GM23338 (cell line): Measurements from ENCODE around the gene RFFL. TPM values are rescaled to one million over a fixed set of nuclear protein-coding genes. Genes with fewer than 3 reads are reported as not detected.

Source experiments
- ATAC-seq: fragments of 200-7000 bp; cut with Tn5 transposase; 3 replicates; pipeline ENCODE4 v1.9.1; 2020
- DNase-seq: peaks from one replicate; pipeline ENCODE4 v3.0.0-alpha.2; 2015; ENCODE audit warnings: low spot score
- H2AFZ ChIP-seq: fragments of 200-600 bp; sonication (generic); 2 replicates; pipeline ENCODE4 v1.8.0; 2016; ENCODE audit warnings: antibody characterized with exemption, mild to moderate bottlenecking, moderate library complexity
- H3F3A ChIP-seq: fragments of 200-600 bp; sonication (generic); replicated peaks from 2 replicates; pipeline ENCODE4 v1.8.0; 2017; ENCODE audit warnings: antibody characterized with exemption, mixed run types, low read depth
- H3K27ac ChIP-seq: fragments of 200-600 bp; sonication (generic); 2 replicates; pipeline ENCODE4 v1.6.1; 2016; ENCODE audit warnings: low read depth
- H3K27me3 ChIP-seq: fragments of 200-600 bp; sonication (generic); 2 replicates; pipeline ENCODE4 v1.8.0; 2016; ENCODE audit warnings: mild to moderate bottlenecking, mixed run types, moderate library complexity; ENCODE audit not compliant: insufficient read depth
- H3K36me3 ChIP-seq: fragments of 200-600 bp; sonication (generic); 2 replicates; pipeline ENCODE4 v1.8.0; 2016; ENCODE audit warnings: mild to moderate bottlenecking; ENCODE audit not compliant: insufficient read depth
- H3K4me1 ChIP-seq: fragments of 200-600 bp; sonication (generic); 2 replicates; pipeline ENCODE4 v1.8.0; 2016; ENCODE audit warnings: mild to moderate bottlenecking, moderate library complexity; ENCODE audit not compliant: insufficient read depth
- H3K4me2 ChIP-seq: fragments of 200-600 bp; sonication (generic); 2 replicates; pipeline ENCODE4 v1.7.1; 2017; ENCODE audit warnings: mixed run types
- H3K4me3 ChIP-seq: fragments of 200-600 bp; sonication (generic); 2 replicates; pipeline ENCODE4 v1.6.1; 2016; ENCODE audit warnings: mixed run types
- H3K79me2 ChIP-seq: fragments of 200-600 bp; sonication (generic); replicated peaks from 2 replicates; pipeline ENCODE4 v1.8.0; 2017; ENCODE audit warnings: mild to moderate bottlenecking; ENCODE audit not compliant: insufficient read depth
- H3K9me2 ChIP-seq: fragments of 200-600 bp; sonication (generic); 2 replicates; pipeline ENCODE4 v1.8.0; 2017; ENCODE audit not compliant: insufficient read depth
- H4K20me1 ChIP-seq: fragments of 200-600 bp; sonication (generic); replicated peaks from 2 replicates; pipeline ENCODE4 v1.8.0; 2017; ENCODE audit warnings: mild to moderate bottlenecking; ENCODE audit not compliant: insufficient read depth
- H3K27ac Mint-ChIP-seq: 2 replicates; pipeline ENCODE4 v1.8.0; 2020; ENCODE audit warnings: inconsistent platforms, mild to moderate bottlenecking, moderate library complexity, mixed read lengths
- H3K27me3 Mint-ChIP-seq: 3 replicates; pipeline ENCODE4 v1.8.0; 2022; ENCODE audit warnings: low read depth, mild to moderate bottlenecking, moderate library complexity, mixed read lengths, inconsistent platforms; ENCODE audit not compliant: insufficient read depth, poor library complexity
- H3K36me3 Mint-ChIP-seq: 3 replicates; pipeline ENCODE4 v1.8.0; 2021; ENCODE audit warnings: low read depth, mild to moderate bottlenecking, inconsistent platforms, moderate library complexity, mixed read lengths
- H3K4me1 Mint-ChIP-seq: 3 replicates; pipeline ENCODE4 v1.8.0; 2020; ENCODE audit warnings: mild to moderate bottlenecking, inconsistent platforms, mixed read lengths
- H3K4me3 Mint-ChIP-seq: 3 replicates; pipeline ENCODE4 v1.8.0; 2021; ENCODE audit warnings: moderate library complexity, mild to moderate bottlenecking, inconsistent platforms, mixed read lengths
- H3K9me3 Mint-ChIP-seq: 3 replicates; pipeline ENCODE4 v1.8.0; 2020; ENCODE audit warnings: moderate library complexity, mild to moderate bottlenecking, inconsistent platforms, mixed read lengths
- CREB1 ChIP-seq: fragments of 250-450 bp; sonication (Bioruptor Pico); IDR thresholded peaks from 2 replicates; pipeline ENCODE4 v1.5.0; 2020; ENCODE audit warnings: low read depth, mild to moderate bottlenecking, moderate library complexity
- ETS1 ChIP-seq: IDR thresholded peaks from 2 replicates; pipeline ENCODE4 v1.6.1; 2016; ENCODE audit warnings: antibody characterized with exemption
- EZH2 ChIP-seq: fragments of 200-600 bp; sonication (generic); IDR thresholded peaks from one replicate; pipeline ENCODE4 v1.8.0; 2017; ENCODE audit warnings: antibody characterized with exemption, mild to moderate bottlenecking, low read depth; ENCODE audit not compliant: unreplicated experiment
- EZH2phosphoT487 ChIP-seq: fragments of 200-600 bp; sonication (generic); IDR thresholded peaks from one replicate; pipeline ENCODE4 v1.8.1; 2018; ENCODE audit warnings: antibody characterized with exemption; ENCODE audit not compliant: unreplicated experiment
- JUNB ChIP-seq: IDR thresholded peaks from one replicate; pipeline ENCODE4 v1.6.1; 2016; ENCODE audit warnings: antibody characterized with exemption; ENCODE audit not compliant: unreplicated experiment
- NANOG ChIP-seq: IDR thresholded peaks from 2 replicates; pipeline ENCODE4 v1.6.1; 2016; ENCODE audit warnings: antibody characterized with exemption, borderline replicate concordance
- POLR2AphosphoS5 ChIP-seq: IDR thresholded peaks from 2 replicates; pipeline ENCODE4 v1.6.1; 2016; ENCODE audit warnings: antibody characterized with exemption, low read depth
- REST ChIP-seq: IDR thresholded peaks from one replicate; pipeline ENCODE4 v1.6.1; 2018; ENCODE audit warnings: antibody characterized with exemption; ENCODE audit not compliant: unreplicated experiment
- STAT1 ChIP-seq: IDR thresholded peaks from one replicate; pipeline ENCODE4 v1.6.1; 2016; ENCODE audit warnings: antibody characterized with exemption; ENCODE audit not compliant: unreplicated experiment
- ZNF114 ChIP-seq: fragments of 250-450 bp; sonication (Bioruptor Pico); IDR thresholded peaks from 2 replicates; pipeline ENCODE4 v1.5.0; 2020; ENCODE audit warnings: mild to moderate bottlenecking, moderate library complexity
- ZNF462 ChIP-seq: fragments of 250-450 bp; sonication (Bioruptor Pico); IDR thresholded peaks from 2 replicates; pipeline ENCODE4 v1.5.0; 2020; ENCODE audit warnings: mild to moderate bottlenecking, moderate library complexity
- polyA plus RNA-seq: library from polyadenylated mRNA; unstranded; fragments of >200 nt; fragmentation: Nextera tagmentation; extraction: Ambion mirVana; gene quantifications from 2 replicates; pipeline ENCODE4 v1.2.1, GENCODE V29; 2016
- total RNA-seq: library from RNA; depleted of rRNA; stranded (reverse); fragments of >200 nt; shearing (Covaris generic); gene quantifications from 2 replicates; pipeline ENCODE4 v1.2.3, GENCODE V29; 2014

RFFL gene
- total and polyA plus RNA-seq, 2 experiments from 2014 or later, result 4.1 to 22.2 TPM

- TF ChIP-seq NANOG (no peak), JUNB (no peak), EZH2 (no peak)
Measured at GRCh38 chr17:34979650-34980352, 83.7 kb downstream of the RFFL start (continued).

- Histone ChIP-seq H3K4me2 (peak overlapping the region; percentile 85), H3K4me3 (peak overlapping the region; percentile 66; the same call in 1 of the 2 replicates), H3K9me2 (no peaks in the 10 kb centered on the region), H3K4me1 (peaks cover 11% of the 10 kb centered on the region; the same call in 1 of the 2 replicates), H3K27me3 (no peaks in the 10 kb centered on the region), H3K79me2 (peaks cover 34% of the 10 kb centered on the region), H2AFZ (peak overlapping the region; percentile 12; the same call in 1 of the 2 replicates), H3K36me3 (no peaks in the 10 kb centered on the region), H3K27ac (no peak overlapping the region), H3F3A (no peaks in the 10 kb centered on the region), H4K20me1 (0 out of 2 replicates have a peak, but pooled peaks cover 2% of the 10 kb centered on the region)
- peaks cover 17% of the 10 kb centered on the region for H3K36me3 Mint-ChIP-seq
- H3K27ac Mint-ChIP-seq, result no peak overlapping the region
- TF ChIP-seq REST, result no peak
- no peak for TF ChIP-seq NANOG
- no peak for TF ChIP-seq EZH2
- TF ChIP-seq EZH2phosphoT487, result no peak
- no peak for TF ChIP-seq STAT1
- TF ChIP-seq ZNF462 (CRISPR knock-in tag), result no peak
- no peak for TF ChIP-seq CREB1 (CRISPR knock-in tag)
- TF ChIP-seq JUNB, result no peak
- TF ChIP-seq POLR2AphosphoS5, result no peak
- TF ChIP-seq ZNF114 (CRISPR knock-in tag), result no peak
- no peak for TF ChIP-seq ETS1
- DNase-seq, result no peak
- H3K9me3 Mint-ChIP-seq, result no peaks in the 10 kb centered on the region
- H3K27me3 Mint-ChIP-seq, result peaks cover 11% of the 10 kb centered on the region
- H3K4me1 Mint-ChIP-seq, result peaks cover 22% of the 10 kb centered on the region
- ATAC-seq, result no peak
- peak overlapping the region; percentile 92 for H3K4me3 Mint-ChIP-seq
Measured at GRCh38 chr17:34979153-34979552, 84.4 kb downstream of the RFFL start.
